ENCODE data around the gene RASA3. TPM values are rescaled to one million over a fixed set of nuclear protein-coding genes. Genes with fewer than 3 reads are reported as not detected.
"Not testable (repeated sequence)": the region's sequence is repeated elsewhere in the genome, so short reads cannot be mapped to it uniquely, and the experiment has no call there.

RASA3 gene
- total RNA-seq, 1 experiment from 2014 or later: 22.3 TPM

- Mint-ChIP-seq H3K4me3 (no peak overlapping the region), H3K27me3 (ENCODE audit: low read depth) (no peaks in the 10 kb centered on the region), H3K9me3 (no peaks in the 10 kb centered on the region), H3K4me1 (peaks cover 52% of the 10 kb centered on the region), H3K27ac (peak overlapping the region; percentile 80), H3K36me3 (no peaks in the 10 kb centered on the region; the same call in 1 of the 2 replicates)
- TF ChIP-seq, protein P1, sequence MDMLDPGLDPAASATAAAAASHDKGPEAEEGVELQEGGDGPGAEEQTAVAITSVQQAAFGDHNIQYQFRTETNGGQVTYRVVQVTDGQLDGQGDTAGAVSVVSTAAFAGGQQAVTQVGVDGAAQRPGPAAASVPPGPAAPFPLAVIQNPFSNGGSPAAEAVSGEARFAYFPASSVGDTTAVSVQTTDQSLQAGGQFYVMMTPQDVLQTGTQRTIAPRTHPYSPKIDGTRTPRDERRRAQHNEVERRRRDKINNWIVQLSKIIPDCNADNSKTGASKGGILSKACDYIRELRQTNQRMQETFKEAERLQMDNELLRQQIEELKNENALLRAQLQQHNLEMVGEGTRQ (CRISPR knock-in tag; IDR thresholded peaks at IDR 0.05): no peak
- TF ChIP-seq MYBL2 (CRISPR knock-in tag; IDR thresholded peaks at IDR 0.05) (no peak), GRHL2 (CRISPR knock-in tag; IDR thresholded peaks at IDR 0.05; ENCODE audit: insufficient replicate concordance, severe bottlenecking) (no peak), ZNF416 (CRISPR knock-in tag; IDR thresholded peaks at IDR 0.05) (no peak), MXD4 (CRISPR knock-in tag; IDR thresholded peaks at IDR 0.05; ENCODE audit: borderline replicate concordance) (no peak), AR (CRISPR knock-in tag; IDR thresholded peaks at IDR 0.05) (no peak), SMAD4 (CRISPR knock-in tag; IDR thresholded peaks at IDR 0.05) (no peak), ETV6 (CRISPR knock-in tag; IDR thresholded peaks at IDR 0.05) (no peak), HMGA2 (CRISPR knock-in tag; IDR thresholded peaks at IDR 0.05) (no peak), NFYB (CRISPR knock-in tag; conservative IDR thresholded peaks at IDR 0.05; ENCODE audit: low read depth) (no peak)
- TF ChIP-seq, protein P2, sequence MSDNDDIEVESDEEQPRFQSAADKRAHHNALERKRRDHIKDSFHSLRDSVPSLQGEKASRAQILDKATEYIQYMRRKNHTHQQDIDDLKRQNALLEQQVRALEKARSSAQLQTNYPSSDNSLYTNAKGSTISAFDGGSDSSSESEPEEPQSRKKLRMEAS (CRISPR knock-in tag; IDR thresholded peaks at IDR 0.05): no peak
- TF ChIP-seq, protein P3, sequence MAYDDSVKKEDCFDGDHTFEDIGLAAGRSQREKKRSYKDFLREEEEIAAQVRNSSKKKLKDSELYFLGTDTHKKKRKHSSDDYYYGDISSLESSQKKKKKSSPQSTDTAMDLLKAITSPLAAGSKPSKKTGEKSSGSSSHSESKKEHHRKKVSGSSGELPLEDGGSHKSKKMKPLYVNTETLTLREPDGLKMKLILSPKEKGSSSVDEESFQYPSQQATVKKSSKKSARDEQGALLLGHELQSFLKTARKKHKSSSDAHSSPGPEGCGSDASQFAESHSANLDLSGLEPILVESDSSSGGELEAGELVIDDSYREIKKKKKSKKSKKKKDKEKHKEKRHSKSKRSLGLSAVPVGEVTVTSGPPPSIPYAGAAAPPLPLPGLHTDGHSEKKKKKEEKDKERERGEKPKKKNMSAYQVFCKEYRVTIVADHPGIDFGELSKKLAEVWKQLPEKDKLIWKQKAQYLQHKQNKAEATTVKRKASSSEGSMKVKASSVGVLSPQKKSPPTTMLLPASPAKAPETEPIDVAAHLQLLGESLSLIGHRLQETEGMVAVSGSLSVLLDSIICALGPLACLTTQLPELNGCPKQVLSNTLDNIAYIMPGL (CRISPR knock-in tag; IDR thresholded peaks at IDR 0.05): no peak
- TF ChIP-seq, protein P4, sequence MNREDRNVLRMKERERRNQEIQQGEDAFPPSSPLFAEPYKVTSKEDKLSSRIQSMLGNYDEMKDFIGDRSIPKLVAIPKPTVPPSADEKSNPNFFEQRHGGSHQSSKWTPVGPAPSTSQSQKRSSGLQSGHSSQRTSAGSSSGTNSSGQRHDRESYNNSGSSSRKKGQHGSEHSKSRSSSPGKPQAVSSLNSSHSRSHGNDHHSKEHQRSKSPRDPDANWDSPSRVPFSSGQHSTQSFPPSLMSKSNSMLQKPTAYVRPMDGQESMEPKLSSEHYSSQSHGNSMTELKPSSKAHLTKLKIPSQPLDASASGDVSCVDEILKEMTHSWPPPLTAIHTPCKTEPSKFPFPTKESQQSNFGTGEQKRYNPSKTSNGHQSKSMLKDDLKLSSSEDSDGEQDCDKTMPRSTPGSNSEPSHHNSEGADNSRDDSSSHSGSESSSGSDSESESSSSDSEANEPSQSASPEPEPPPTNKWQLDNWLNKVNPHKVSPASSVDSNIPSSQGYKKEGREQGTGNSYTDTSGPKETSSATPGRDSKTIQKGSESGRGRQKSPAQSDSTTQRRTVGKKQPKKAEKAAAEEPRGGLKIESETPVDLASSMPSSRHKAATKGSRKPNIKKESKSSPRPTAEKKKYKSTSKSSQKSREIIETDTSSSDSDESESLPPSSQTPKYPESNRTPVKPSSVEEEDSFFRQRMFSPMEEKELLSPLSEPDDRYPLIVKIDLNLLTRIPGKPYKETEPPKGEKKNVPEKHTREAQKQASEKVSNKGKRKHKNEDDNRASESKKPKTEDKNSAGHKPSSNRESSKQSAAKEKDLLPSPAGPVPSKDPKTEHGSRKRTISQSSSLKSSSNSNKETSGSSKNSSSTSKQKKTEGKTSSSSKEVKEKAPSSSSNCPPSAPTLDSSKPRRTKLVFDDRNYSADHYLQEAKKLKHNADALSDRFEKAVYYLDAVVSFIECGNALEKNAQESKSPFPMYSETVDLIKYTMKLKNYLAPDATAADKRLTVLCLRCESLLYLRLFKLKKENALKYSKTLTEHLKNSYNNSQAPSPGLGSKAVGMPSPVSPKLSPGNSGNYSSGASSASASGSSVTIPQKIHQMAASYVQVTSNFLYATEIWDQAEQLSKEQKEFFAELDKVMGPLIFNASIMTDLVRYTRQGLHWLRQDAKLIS (CRISPR knock-in tag; IDR thresholded peaks at IDR 0.05; ENCODE audit: borderline replicate concordance): no peak
- TF ChIP-seq, protein P5, sequence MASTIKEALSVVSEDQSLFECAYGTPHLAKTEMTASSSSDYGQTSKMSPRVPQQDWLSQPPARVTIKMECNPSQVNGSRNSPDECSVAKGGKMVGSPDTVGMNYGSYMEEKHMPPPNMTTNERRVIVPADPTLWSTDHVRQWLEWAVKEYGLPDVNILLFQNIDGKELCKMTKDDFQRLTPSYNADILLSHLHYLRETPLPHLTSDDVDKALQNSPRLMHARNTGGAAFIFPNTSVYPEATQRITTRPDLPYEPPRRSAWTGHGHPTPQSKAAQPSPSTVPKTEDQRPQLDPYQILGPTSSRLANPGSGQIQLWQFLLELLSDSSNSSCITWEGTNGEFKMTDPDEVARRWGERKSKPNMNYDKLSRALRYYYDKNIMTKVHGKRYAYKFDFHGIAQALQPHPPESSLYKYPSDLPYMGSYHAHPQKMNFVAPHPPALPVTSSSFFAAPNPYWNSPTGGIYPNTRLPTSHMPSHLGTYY (CRISPR knock-in tag; IDR thresholded peaks at IDR 0.05): no peak
- TF ChIP-seq, protein P6, sequence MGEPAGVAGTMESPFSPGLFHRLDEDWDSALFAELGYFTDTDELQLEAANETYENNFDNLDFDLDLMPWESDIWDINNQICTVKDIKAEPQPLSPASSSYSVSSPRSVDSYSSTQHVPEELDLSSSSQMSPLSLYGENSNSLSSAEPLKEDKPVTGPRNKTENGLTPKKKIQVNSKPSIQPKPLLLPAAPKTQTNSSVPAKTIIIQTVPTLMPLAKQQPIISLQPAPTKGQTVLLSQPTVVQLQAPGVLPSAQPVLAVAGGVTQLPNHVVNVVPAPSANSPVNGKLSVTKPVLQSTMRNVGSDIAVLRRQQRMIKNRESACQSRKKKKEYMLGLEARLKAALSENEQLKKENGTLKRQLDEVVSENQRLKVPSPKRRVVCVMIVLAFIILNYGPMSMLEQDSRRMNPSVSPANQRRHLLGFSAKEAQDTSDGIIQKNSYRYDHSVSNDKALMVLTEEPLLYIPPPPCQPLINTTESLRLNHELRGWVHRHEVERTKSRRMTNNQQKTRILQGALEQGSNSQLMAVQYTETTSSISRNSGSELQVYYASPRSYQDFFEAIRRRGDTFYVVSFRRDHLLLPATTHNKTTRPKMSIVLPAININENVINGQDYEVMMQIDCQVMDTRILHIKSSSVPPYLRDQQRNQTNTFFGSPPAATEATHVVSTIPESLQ (CRISPR knock-in tag; IDR thresholded peaks at IDR 0.05): no peak
- ChIA-PET CTCF (interaction anchor here (0.8 to 2.1 kb wide), 11 partner anchors 9 to 118 kb away, joined by 3 to 12 read pairs (median 4); no protein-coding TSS in a partner anchor), POLR2A (no interaction called here)
- DNase-seq (ENCODE audit: low spot score): no peak
- no peak for ATAC-seq
These were observed 20.8 kb downstream of the RASA3 start for GRCh38 chr13:114111577-114111976.

DNA sequence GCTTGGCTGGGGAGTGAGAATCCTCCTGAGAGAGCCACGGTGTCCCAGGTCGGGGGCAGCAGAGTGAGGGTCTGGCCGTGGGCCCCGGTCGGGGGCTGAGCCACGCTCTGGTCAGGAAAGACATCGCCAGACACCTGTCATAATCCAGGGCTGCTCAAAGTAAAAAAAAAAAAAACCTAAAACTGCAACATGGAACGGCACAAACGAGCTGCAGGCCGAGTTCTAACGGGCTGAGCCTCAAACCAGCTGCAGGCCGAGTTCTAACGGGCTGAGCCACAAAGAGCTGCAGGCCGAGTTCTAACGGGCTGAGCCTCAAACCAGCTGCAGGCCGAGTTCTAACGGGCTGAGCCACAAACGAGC, 21.6 kb downstream of the RASA3 start:
- H3K4me3 Mint-ChIP-seq; H3K9me3 Mint-ChIP-seq; DNase-seq (ENCODE audit: low spot score); H3K36me3 Mint-ChIP-seq; ATAC-seq; H3K27me3 Mint-ChIP-seq (ENCODE audit: low read depth); POLR2A ChIA-PET: not testable (repeated sequence)
- H3K27ac Mint-ChIP-seq: 0 out of 2 replicates have a peak overlapping the region, but pooled peaks have one; percentile 45
- H3K4me1 Mint-ChIP-seq: peaks cover 52% of the 10 kb centered on the region
- CTCF ChIA-PET: interaction anchor here (0.8 to 2.4 kb wide), 8 partner anchors 11 to 94 kb away, joined by 3 to 8 read pairs (median 4); no protein-coding TSS in a partner anchor
